Chondrocyte (in vitro differentiated cells): ENCODE data around the gene LZTS3. TPM values are rescaled to one million over a fixed set of nuclear protein-coding genes. Genes with fewer than 3 reads are reported as not detected.

ENCODE experiments used
- DNase-seq: peaks from one replicate; pipeline ENCODE4 v3.0.0; 2021; ENCODE audit warnings: mixed read lengths, low spot score
- H3K27ac Mint-ChIP-seq: one replicate; pipeline ENCODE4 v1.8.0; 2021; ENCODE audit warnings: mild to moderate bottlenecking, moderate library complexity, mixed read lengths; ENCODE audit not compliant: unreplicated experiment
- H3K27me3 Mint-ChIP-seq: 2 replicates; pipeline ENCODE4 v1.8.0; 2021; ENCODE audit warnings: low read depth, mixed read lengths
- H3K36me3 Mint-ChIP-seq: 2 replicates; pipeline ENCODE4 v1.8.0; 2021; ENCODE audit warnings: low read depth, mixed read lengths
- H3K4me1 Mint-ChIP-seq: 2 replicates; pipeline ENCODE4 v1.8.0; 2021; ENCODE audit warnings: low read depth, mild to moderate bottlenecking, mixed read lengths
- H3K4me3 Mint-ChIP-seq: one replicate; pipeline ENCODE4 v1.8.0; 2021; ENCODE audit warnings: mild to moderate bottlenecking, moderate library complexity, mixed read lengths; ENCODE audit not compliant: unreplicated experiment
- H3K9me3 Mint-ChIP-seq: 2 replicates; pipeline ENCODE4 v1.8.0; 2021; ENCODE audit warnings: low read depth, mixed read lengths
- CTCF ChIP-seq: fragments of 200-600 bp; sonication (generic); IDR thresholded peaks from 2 replicates; pipeline ENCODE4 v1.5.0; 2021; ENCODE audit warnings: antibody characterized with exemption, mild to moderate bottlenecking, moderate library complexity
- total RNA-seq: library from RNA; stranded (reverse); gene quantifications from 3 replicates; pipeline ENCODE4 v1.2.1, GENCODE V29; 2021

LZTS3 gene
- total RNA-seq, 1 donor from 2014 or later: 8.1 TPM

GRCh38 chr20:3172126-3172932, 1.0 kb downstream of the LZTS3 start:
- Mint-ChIP-seq H3K4me1 (peaks cover 22% of the 10 kb centered on the region), H3K4me3 (peak overlapping the region; percentile 68), H3K27me3 (no peaks in the 10 kb centered on the region), H3K9me3 (no peaks in the 10 kb centered on the region), H3K27ac (no peak overlapping the region), H3K36me3 (no peaks in the 10 kb centered on the region)
- DNase-seq: no peak
- no peak for TF ChIP-seq CTCF

DNA sequence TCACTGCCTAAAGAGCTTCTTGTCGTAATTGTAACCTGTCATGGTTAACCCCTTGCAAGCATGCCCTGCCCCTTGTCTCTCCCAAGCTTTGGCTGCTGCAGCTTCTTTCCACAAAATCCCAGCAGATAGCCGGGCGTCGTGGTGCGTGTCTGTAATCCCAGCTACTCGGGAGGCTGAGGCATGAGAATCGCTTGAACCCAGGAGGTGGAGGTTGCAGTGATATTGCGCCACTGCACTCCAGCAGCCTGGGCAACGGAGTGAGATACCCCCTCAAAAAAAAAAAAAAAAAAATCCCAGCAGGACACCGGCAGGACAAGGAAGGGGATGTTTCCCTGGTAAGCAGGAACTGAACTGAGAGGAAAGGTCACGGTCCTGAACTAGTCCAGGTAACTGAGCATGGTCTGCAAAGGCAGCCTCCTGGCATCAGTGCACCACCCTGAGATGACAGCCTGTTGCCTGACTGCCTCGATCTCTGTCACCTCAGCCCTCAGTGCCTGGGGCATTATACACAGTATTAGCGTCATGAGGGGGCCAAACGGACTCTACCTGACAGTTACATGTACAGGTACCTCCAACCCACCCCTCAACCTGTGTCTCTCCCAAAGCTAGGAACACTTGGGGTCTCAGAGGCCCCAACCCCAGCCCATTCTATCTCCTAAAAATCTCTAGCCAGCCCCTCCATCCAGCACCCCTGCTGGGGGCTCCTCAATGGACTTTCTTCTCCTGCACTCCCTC, 1.8 kb downstream of the LZTS3 start:
- Mint-ChIP-seq H3K4me3 (no peak overlapping the region), H3K27ac (no peak overlapping the region), H3K27me3 (no peaks in the 10 kb centered on the region), H3K4me1 (peaks cover 22% of the 10 kb centered on the region), H3K36me3 (no peaks in the 10 kb centered on the region), H3K9me3 (no peaks in the 10 kb centered on the region)
- DNase-seq: no peak
- TF ChIP-seq CTCF: no peak

- Mint-ChIP-seq H3K9me3 (no peaks in the 10 kb centered on the region), H3K27ac (no peak overlapping the region), H3K4me3 (no peak overlapping the region), H3K36me3 (no peaks in the 10 kb centered on the region), H3K27me3 (no peaks in the 10 kb centered on the region), H3K4me1 (peaks cover 6% of the 10 kb centered on the region)
- DNase-seq: no peak
- TF ChIP-seq CTCF: no peak
These were observed 4.3 kb downstream of the LZTS3 start for GRCh38 chr20:3168829-3169590.

DNA sequence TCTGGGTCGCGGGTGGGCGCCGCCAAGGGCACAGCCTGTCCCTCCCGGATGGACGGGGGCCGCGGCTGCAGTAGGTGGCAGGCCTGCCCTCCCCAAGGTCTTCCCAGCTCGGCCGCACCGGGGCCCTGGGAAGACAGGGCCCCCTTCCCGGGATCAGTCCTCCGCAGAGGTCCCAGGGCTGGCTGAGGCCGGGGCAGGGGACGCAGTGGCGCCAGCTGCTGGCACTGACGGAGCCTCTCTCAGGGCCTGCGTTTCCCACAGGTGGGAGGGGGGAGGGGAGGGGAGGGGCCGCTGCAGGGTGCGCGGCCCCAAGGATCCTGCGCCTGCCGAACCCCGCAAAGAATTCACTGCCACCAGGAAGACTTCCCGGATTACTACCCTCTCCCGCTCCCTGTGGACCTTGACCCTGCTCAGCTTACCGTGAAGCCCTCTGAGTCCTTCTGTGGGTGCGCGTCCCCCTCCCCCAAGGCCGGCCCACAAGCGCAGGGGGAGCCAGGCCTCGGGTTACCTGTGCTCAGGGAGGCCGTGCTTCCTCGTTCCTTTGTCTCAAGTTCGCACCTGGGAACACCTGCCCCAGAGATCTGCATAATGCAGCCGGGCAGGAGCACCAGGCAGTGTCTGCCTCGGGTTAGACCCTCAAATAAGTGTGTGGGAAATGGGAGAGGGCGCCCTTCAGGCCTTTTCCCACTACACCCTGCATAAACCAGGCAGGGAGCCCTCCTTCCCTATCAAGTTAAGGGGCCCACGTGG, 5.1 kb downstream of the LZTS3 start:
- Mint-ChIP-seq H3K4me3 (no peak overlapping the region), H3K27ac (no peak overlapping the region), H3K36me3 (no peaks in the 10 kb centered on the region), H3K9me3 (no peaks in the 10 kb centered on the region), H3K4me1 (peaks cover 6% of the 10 kb centered on the region), H3K27me3 (no peaks in the 10 kb centered on the region)
- no peak for DNase-seq
- no peak for TF ChIP-seq CTCF
